ENCODE measurements around the gene CCL27. TPM values are rescaled to one million over a fixed set of nuclear protein-coding genes. Genes with fewer than 3 reads are reported as not detected.

The CCL27 gene
- total RNA-seq, 1 donor from 2014 or later = not detected

DNA sequence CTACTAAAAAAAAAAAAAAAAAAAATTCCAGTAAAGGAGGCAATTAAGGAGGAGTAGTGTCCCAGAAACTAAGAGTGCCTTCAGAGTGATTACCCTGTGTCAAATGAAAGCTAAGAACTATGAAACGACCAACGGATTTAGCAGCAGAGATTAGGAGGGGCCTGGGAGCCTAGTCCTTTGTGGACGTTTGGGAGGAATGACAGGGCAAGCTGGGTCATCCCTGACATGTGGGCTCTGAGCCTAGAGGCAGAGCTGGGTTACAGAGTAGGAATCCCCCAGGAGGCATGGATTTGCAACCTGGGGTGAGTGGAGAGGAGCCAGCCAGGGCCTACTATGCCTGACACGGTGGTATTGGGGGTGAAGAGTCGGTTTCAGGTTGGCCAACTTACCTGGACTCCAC lies 29.3 kb downstream of the CCL27 start:
- peaks cover 10% of the 10 kb centered on the region for H3K36me3 ChIP-seq
- H3K27ac ChIP-seq = no peak overlapping the region
- no peak for ATAC-seq
- H3K9me3 ChIP-seq = no peaks in the 10 kb centered on the region
- TF ChIP-seq, protein P1, sequence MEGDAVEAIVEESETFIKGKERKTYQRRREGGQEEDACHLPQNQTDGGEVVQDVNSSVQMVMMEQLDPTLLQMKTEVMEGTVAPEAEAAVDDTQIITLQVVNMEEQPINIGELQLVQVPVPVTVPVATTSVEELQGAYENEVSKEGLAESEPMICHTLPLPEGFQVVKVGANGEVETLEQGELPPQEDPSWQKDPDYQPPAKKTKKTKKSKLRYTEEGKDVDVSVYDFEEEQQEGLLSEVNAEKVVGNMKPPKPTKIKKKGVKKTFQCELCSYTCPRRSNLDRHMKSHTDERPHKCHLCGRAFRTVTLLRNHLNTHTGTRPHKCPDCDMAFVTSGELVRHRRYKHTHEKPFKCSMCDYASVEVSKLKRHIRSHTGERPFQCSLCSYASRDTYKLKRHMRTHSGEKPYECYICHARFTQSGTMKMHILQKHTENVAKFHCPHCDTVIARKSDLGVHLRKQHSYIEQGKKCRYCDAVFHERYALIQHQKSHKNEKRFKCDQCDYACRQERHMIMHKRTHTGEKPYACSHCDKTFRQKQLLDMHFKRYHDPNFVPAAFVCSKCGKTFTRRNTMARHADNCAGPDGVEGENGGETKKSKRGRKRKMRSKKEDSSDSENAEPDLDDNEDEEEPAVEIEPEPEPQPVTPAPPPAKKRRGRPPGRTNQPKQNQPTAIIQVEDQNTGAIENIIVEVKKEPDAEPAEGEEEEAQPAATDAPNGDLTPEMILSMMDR (IDR thresholded peaks at IDR 0.05) = no peak
- no peak overlapping the region for H3K4me3 ChIP-seq
- peaks cover 20% of the 10 kb centered on the region for H3K4me1 ChIP-seq
- DNase-seq = no peak
- peaks cover 18% of the 10 kb centered on the region for H3K27me3 ChIP-seq
- intact Hi-C loops (cut with DNase I) = no loop called here

DNA sequence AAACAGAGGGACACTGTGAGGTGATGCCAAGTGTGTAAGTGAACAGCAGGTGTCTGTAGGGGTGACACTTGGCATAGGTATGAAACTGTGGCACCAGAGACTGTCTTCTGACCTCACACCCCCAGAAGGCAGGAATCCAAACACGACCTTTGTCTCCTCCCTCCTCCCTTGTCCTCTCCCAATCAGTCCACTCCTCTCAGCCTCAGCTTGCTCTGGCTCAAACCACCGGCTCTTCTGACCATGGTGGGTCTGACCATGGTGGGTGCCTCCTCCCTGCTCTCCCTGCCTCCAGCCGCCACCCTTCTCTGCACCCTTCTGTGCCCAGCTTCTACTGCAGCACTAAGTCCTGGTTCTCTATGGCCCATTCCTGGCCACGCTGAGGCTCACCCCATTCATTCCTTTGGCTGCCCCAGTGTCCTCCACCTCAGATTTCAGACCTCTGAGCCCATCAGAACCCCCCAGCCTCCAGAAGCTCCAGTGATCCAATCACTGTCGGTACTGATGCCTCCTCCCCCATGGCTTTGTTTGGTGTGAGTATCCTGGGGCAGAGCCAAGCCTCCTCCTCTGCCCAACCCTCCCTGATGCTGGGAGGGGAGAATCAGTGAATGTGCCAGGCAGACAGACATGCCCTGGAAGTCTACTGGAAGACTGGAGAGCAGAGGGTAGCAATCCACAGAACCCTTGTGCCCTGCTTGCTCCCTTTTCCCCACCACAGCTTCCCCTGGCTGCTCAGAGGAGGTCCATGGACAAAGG lies 31.9 kb downstream of the CCL27 start:
- peaks cover 44% of the 10 kb centered on the region for H3K27me3 ChIP-seq
- no peaks in the 10 kb centered on the region for H3K9me3 ChIP-seq
- intact Hi-C loops (cut with DNase I) = no loop called here
- H3K36me3 ChIP-seq = peaks cover 9% of the 10 kb centered on the region
- TF ChIP-seq, protein P1 (IDR thresholded peaks at IDR 0.05) = no peak
- ATAC-seq = no peak
- H3K4me1 ChIP-seq = peaks cover 12% of the 10 kb centered on the region
- DNase-seq = no peak
- no peak overlapping the region for H3K27ac ChIP-seq
- H3K4me3 ChIP-seq = no peak overlapping the region

DNA sequence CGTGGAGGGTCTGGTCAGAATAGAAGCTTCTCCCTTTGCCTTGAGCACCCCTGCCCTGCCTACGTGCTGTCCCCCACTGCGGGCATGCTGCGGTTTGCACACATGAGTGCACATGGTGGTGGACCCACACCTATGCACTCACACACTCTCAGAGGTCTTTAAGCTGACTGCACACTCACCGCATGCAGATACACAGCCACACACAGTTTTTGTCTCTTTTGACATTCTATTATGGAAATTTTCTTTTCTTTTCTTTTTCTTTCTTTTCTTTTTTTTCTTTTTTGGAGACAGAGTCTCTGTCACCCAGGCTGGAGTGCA lies 33.0 kb downstream of the CCL27 start:
- DNase-seq = no peak
- ATAC-seq = no peak
- TF ChIP-seq, protein P1 (IDR thresholded peaks at IDR 0.05) = no peak
- intact Hi-C loops (cut with DNase I) = no loop called here
- Histone ChIP-seq H3K27me3 (peaks cover 56% of the 10 kb centered on the region), H3K27ac (no peak overlapping the region), H3K4me3 (no peak overlapping the region), H3K36me3 (no peaks in the 10 kb centered on the region), H3K4me1 (peaks cover 12% of the 10 kb centered on the region), H3K9me3 (no peaks in the 10 kb centered on the region)

DNA sequence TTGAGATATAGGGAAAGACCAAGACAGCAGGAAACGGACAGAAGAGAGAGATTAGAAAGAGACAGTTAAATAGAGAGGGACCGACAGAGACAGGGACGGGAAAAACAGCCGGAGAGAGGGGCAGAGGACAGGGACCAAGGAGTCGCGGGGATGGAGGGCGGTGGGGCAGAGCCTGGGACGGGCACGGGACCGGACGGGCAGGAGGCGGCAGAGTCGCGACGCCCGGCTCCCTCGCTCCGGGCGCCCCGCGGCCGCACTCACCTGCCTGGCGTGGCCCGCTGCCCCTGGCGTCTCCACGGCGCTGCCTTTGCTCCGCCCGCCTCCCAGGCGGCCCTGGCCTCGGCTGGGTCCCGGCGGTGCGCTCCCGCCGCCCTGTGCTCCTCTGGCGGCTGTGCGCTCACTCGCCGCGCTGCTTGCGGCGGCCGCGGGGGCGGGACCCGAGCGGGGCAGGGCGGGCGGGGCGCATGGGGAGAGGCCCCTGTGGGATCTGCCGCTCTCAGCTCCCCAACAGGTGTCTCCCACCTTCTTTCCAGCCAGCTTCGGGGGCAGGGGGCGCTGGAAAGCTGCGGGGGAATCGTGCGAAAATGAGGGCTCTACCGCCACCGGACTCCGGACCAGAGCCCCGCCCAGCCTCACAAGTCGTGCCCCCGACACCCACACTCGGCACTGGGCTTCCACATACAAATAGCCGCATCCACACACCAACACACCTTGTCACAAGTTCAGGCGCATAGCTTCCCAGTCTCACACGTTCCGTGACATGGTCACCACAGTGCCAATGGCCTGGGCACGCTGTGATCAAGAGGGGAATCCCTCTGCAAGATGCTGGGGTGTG lies 33.6 kb downstream of the CCL27 start, which contains the start of gene ARID3C:
ARID3C (minus strand) TSS at position 411 of the 835 bp plus-strand sequence. CDS start 1,052 bp downstream, outside the sequence.
- peak; percentile 75 for DNase-seq
- Histone ChIP-seq H3K27me3 (peaks cover 60% of the 10 kb centered on the region), H3K4me3 (peak within 1 kb of the TSS; percentile 39), H3K9me3 (no peaks in the 10 kb centered on the region), H3K4me1 (peaks cover 12% of the 10 kb centered on the region), H3K27ac (no peak within 1 kb of the TSS), H3K36me3 (no peaks in the 10 kb centered on the region)
- TF ChIP-seq, protein P1 (IDR thresholded peaks at IDR 0.05) = no peak
- peak; percentile 86 for ATAC-seq
- intact Hi-C loops (cut with DNase I) = no loop called here

DNA sequence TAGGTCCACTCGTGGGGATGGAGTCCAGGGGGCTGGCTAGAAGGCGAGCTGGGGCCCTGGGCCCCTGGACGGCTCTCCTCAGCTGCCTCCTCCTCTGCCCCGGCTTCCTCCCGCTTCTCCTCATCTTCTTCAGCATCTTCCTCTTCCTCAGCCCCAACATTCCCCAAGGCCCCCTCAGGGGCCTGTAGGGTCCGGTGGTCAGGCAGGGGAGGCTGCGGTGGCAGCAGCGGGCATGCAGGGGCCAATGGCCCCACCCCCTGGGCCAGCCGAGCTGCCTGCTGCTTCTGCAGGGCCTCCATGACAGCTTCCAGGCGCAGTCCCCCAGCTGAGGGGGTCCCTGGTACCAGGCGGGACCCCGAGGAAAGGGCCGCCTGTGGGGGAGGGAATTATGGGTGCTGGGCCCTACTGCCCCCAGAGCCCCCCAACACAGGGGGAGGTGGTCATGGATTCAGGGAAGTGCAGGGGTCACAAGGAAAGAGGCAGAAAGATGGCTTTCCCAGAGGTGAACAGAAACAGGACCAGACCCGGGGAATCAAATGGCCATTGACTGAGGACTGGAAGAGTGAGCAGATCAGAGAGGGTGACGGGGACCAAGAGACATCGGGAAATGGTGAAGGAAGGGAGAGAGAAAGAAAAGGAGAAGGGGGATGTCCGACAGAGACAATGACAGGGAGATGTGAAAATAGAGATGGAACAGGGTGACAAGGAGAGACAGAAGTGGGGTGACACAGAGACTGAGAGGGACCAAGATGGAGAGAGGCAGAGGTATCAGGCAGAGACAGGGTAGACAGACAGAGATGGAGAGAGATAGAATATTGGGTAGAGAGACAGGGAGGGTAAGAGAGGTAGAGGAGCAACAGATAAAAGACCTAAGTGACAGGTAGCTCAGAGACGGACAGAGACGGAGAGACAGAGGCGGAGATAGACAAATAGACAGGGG lies 34.5 kb downstream of the CCL27 start:
- peaks cover 18% of the 10 kb centered on the region for H3K4me1 ChIP-seq
- H3K27me3 ChIP-seq = peaks cover 69% of the 10 kb centered on the region
- no peaks in the 10 kb centered on the region for H3K9me3 ChIP-seq
- no peaks in the 10 kb centered on the region for H3K36me3 ChIP-seq
- DNase-seq (no peak), ATAC-seq (no peak)
- TF ChIP-seq, protein P1 (IDR thresholded peaks at IDR 0.05) = no peak
- intact Hi-C loops (cut with DNase I) = no loop called here
- H3K4me3 ChIP-seq = no peak overlapping the region
- no peak overlapping the region for H3K27ac ChIP-seq
